Measurements from ENCODE around the gene ENTHD1.

GRCh38 chr22:39809772-39810557, 83.6 kb downstream of the ENTHD1 start:
- TF ChIP-seq, protein P1, sequence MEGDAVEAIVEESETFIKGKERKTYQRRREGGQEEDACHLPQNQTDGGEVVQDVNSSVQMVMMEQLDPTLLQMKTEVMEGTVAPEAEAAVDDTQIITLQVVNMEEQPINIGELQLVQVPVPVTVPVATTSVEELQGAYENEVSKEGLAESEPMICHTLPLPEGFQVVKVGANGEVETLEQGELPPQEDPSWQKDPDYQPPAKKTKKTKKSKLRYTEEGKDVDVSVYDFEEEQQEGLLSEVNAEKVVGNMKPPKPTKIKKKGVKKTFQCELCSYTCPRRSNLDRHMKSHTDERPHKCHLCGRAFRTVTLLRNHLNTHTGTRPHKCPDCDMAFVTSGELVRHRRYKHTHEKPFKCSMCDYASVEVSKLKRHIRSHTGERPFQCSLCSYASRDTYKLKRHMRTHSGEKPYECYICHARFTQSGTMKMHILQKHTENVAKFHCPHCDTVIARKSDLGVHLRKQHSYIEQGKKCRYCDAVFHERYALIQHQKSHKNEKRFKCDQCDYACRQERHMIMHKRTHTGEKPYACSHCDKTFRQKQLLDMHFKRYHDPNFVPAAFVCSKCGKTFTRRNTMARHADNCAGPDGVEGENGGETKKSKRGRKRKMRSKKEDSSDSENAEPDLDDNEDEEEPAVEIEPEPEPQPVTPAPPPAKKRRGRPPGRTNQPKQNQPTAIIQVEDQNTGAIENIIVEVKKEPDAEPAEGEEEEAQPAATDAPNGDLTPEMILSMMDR (IDR thresholded peaks at IDR 0.05; ENCODE audit: insufficient read depth, low read length, poor library complexity, severe bottlenecking) = no peak
- TF ChIP-seq EZH2phosphoT487 (conservative IDR thresholded peaks at IDR 0.05; ENCODE audit: low read length) = no peak

All from SU-DHL-6 (cell line).